Heart left ventricle (tissue), 16 donors: ENCODE data around the gene PAM16. TPM values are rescaled to one million over a fixed set of nuclear protein-coding genes. Genes with fewer than 3 reads are reported as not detected.

Experiments
- ATAC-seq, 4 donors: fragments of 200-7000 bp; cut with Tn5 transposase; one replicate each; pipeline ENCODE4 v1.9.1; 2020 to 2022; ENCODE audit warnings: moderate library complexity in 4 of 4, mild to moderate bottlenecking in 3 of 4, moderate number of reproducible peaks in 1 of 4
- DNase-seq, 5 donors: peaks; one replicate each; pipeline ENCODE4 v3.0.0-alpha.2; 2020
- H3K27ac ChIP-seq, 12 donors: fragments of 200-600 bp; sonication (generic) in 4 of 12; one replicate each; pipeline versions ENCODE4 v1.5.0 to v1.8.0; 2016 to 2022; ENCODE audit warnings: mild to moderate bottlenecking in 2 of 12
- H3K27me3 ChIP-seq, 9 donors: fragments of 200-600 bp; sonication (generic) in 2 of 9; one replicate each; pipeline versions ENCODE4 v1.5.1 to v1.8.0; 2016 to 2022; ENCODE audit warnings: mild to moderate bottlenecking in 3 of 9
- H3K36me3 ChIP-seq, 9 donors: fragments of 200-600 bp; sonication (generic) in 2 of 9; one replicate each; pipeline versions ENCODE4 v1.5.0 to v1.8.0; 2018 to 2022; ENCODE audit warnings: mild to moderate bottlenecking in 2 of 9
- H3K4me1 ChIP-seq, 12 donors: fragments of 200-600 bp; sonication (generic) in 4 of 12; one replicate each; pipeline versions ENCODE4 v1.5.0 to v1.8.0; 2016 to 2022; ENCODE audit warnings: mild to moderate bottlenecking in 3 of 12
- H3K4me3 ChIP-seq, 12 donors: fragments of 200-600 bp; sonication (generic) in 4 of 12; one replicate each; pipeline versions ENCODE4 v1.5.0 to v1.8.0; 2017 to 2022; ENCODE audit warnings: mild to moderate bottlenecking in 9 of 12, moderate library complexity in 4 of 12
- H3K9me3 ChIP-seq, 12 donors: fragments of 200-600 bp; sonication (generic) in 4 of 12; one replicate each; pipeline versions ENCODE4 v1.5.0 to v1.8.0; 2016 to 2022; ENCODE audit warnings: mild to moderate bottlenecking in 1 of 12
- POLR2A ChIP-seq, 2 donors: fragments of 450-650 bp; IDR thresholded peaks; one replicate each; pipeline ENCODE4 v1.6.1; 2017; ENCODE audit warnings: antibody characterized with exemption in 2 of 2, mild to moderate bottlenecking in 2 of 2, moderate library complexity in 2 of 2
- WGBS, 4 donors: extraction: QIAGEN DNeasy Blood & Tissue Kit in 2 of 4; methylation state at CpG; one replicate each; pipeline versions ENCODE4 v1.1.5 to v1.1.7; 2013 to 2018; 5-methylcytosine and 5-hydroxymethylcytosine counted together
- intact Hi-C, 10 donors: fragments of 100-400 bp; cut with DNase I; formaldehyde crosslinking; loops; one replicate each; pipeline versions ENCODE4 v1.11.1 to v1.14.2; 2022
- polyA plus RNA-seq, 2 donors: library from polyadenylated mRNA; stranded (reverse); fragments of 200-250 nt; gene quantifications; one replicate each; pipeline ENCODE4 v1.2.3, GENCODE V29; 2013
- total RNA-seq, 9 donors: library from RNA; depleted of rRNA in 2 of 9; stranded (reverse); fragments of >200 nt in 2 of 9; fragmentation: NEBNext Ultra II Directional in 3 of 9; extraction: Animal tissue kit (Norgen Biotek cat#: 25700) in 3 of 9; gene quantifications; one replicate each; pipeline versions ENCODE4 v1.1.0 to v1.2.4, GENCODE V29; 2016 to 2023
- TF ChIP-seq, protein P1 (sequence below), 12 donors: fragments of 200-600 bp; sonication (generic) in 4 of 12; IDR thresholded peaks; one replicate each; pipeline versions ENCODE4 v1.5.0 to v1.8.0; 2018 to 2022; ENCODE audit warnings: antibody characterized with exemption in 12 of 12, mild to moderate bottlenecking in 5 of 12
- donor health status: ischemic (EF 13 %, LVEDD 7.1; RV severe dilation, severe dysfunction).
- donor health status: healthy with polysubstance abuse.
- donor health status: DM: no; HTN: yes; CAD: no.
- donor health status: DM: no; HTN: no; CAD: no.
- donor health status: ischemic (EF 25% LVEDD 6.9; RV normal size, moderate dysfunction).
- donor health status: ischemic (EF 25% LVEDD 5.7; RV mildly dilated, moderate dysfunction).
- donor health status: healthy.
- donor health status: DM: yes; HTN: yes; CAD: no.
- donor health status: ischemic (EF 35%, LVEDD 5.7; RV mildly dilated, moderate dysfunction).
- donor health status: nonischemic (EF 11% LVEDD 7.7; RV severe dilation, severe dysfunction).
- donor health status: DM: yes; HTN: yes; CAD: no.
- donor health status: PGD.
- donor health status: ischemic (EF 29% LVEDD 5.4; RV normal size, mild dysfunction).
- donor health status: nonischemic (EF 23%, LVEDD 6.1; RV moderate dilation, normal function).

The PAM16 gene
- total and polyA plus RNA-seq, 11 donors, result 32.7 to 210 (median 65.0) TPM

DNA sequence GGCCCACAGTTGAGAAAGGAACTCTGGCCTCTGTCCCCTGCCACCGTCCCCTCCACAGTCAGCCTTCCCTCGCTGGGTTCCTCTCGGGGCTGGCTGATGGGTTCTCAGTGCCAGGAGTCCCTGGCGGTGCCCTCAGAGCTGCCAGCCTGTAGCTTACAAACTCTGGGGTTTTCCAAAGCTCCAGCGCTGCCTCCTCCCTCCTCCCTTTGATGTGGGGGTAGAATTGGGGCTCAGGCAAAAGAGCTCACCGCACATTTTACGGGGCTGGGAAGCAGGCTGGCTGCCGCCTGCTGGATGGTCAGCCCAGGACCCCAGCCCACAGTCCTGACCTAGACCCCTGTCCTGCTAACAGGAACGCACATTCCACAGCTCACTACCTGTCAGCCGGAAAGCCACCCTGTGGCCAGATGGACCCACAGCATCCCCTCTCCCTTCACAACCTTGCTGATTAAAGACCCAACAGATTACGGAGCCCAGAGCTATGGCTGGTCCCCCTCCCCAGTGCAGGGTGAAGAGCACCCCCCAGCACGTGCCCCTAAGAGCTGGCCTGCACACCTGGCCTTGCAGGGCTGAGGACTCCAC is 26.5 kb upstream of the PAM16 start:
- intact Hi-C loops, result no loop called here
- 59 to 82% (median 77%) methylated on average over 12 of the region's 12 CpGs for WGBS, 4 donors
- ATAC-seq, result no peak
- Histone ChIP-seq H3K4me1 (peaks cover 5 to 70% (median 56%) of the 10 kb centered on the region in 12 donors), H3K4me3 (no peak overlapping the region), H3K27me3 (no peaks in the 10 kb centered on the region), H3K27ac (peak overlapping the region in 8 of 12 donors; percentile 16 to 89 (median 79)), H3K36me3 (peaks cover 0 to 29% (median 14%) of the 10 kb centered on the region in 9 donors), H3K9me3 (no peaks in the 10 kb centered on the region)
- TF ChIP-seq, protein P1, sequence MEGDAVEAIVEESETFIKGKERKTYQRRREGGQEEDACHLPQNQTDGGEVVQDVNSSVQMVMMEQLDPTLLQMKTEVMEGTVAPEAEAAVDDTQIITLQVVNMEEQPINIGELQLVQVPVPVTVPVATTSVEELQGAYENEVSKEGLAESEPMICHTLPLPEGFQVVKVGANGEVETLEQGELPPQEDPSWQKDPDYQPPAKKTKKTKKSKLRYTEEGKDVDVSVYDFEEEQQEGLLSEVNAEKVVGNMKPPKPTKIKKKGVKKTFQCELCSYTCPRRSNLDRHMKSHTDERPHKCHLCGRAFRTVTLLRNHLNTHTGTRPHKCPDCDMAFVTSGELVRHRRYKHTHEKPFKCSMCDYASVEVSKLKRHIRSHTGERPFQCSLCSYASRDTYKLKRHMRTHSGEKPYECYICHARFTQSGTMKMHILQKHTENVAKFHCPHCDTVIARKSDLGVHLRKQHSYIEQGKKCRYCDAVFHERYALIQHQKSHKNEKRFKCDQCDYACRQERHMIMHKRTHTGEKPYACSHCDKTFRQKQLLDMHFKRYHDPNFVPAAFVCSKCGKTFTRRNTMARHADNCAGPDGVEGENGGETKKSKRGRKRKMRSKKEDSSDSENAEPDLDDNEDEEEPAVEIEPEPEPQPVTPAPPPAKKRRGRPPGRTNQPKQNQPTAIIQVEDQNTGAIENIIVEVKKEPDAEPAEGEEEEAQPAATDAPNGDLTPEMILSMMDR (IDR thresholded peaks at IDR 0.05), result no peak
- DNase-seq, result peak in 1 of 5 donors; percentile 36

DNA sequence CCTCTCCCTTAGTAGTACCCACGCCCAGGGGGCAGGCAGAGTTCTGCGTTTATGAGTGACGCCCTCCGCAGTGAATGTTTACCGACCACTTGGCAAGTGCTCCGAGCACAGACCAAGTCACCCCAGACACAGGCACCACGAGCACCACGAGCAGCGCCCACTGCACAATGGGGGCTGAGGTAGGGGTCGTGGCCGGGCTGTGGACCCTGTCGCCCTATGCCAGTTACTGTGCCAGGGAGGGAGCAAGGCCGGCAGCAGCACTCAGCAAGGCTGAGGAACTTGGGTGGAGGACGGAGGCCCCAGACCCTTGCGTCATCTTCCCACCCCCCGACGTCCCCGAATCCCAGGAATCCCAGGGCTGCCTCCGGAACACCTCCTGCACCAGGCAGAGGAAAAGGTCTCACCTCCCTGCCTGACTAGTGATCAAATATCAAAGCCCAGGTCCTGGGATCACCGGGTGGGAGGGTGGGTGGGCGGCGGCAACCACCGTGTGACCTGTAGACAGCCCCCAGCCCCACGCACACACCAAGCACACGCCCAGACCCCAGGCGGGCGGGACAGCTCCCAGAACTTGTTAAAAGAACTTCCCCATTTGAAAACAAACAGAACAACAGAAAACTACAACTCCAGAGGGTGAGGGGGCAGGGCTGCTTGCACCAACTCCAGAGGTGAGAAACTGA is 25.9 kb upstream of the PAM16 start:
- no peak for TF ChIP-seq POLR2A (IDR thresholded peaks at IDR 0.05)
- TF ChIP-seq, protein P1 (IDR thresholded peaks at IDR 0.05), result no peak
- H3K27ac ChIP-seq, result peak overlapping the region in 11 of 12 donors; percentile 31 to 89 (median 80)
- peak in 1 of 5 donors; percentile 48 for DNase-seq
- H3K4me1 ChIP-seq, result peaks cover 5 to 76% (median 60%) of the 10 kb centered on the region in 12 donors
- peak overlapping the region in 5 of 12 donors; percentile 3 to 86 (median 28) for H3K4me3 ChIP-seq
- 72 to 83% (median 81%) methylated on average over 20 to 27 of the region's 27 CpGs for WGBS, 4 donors
- H3K9me3 ChIP-seq, result no peaks in the 10 kb centered on the region
- intact Hi-C loops, result no loop called here
- H3K27me3 ChIP-seq, result no peaks in the 10 kb centered on the region
- peaks cover 0 to 22% (median 8%) of the 10 kb centered on the region in 9 donors for H3K36me3 ChIP-seq
- ATAC-seq, result no peak

DNA sequence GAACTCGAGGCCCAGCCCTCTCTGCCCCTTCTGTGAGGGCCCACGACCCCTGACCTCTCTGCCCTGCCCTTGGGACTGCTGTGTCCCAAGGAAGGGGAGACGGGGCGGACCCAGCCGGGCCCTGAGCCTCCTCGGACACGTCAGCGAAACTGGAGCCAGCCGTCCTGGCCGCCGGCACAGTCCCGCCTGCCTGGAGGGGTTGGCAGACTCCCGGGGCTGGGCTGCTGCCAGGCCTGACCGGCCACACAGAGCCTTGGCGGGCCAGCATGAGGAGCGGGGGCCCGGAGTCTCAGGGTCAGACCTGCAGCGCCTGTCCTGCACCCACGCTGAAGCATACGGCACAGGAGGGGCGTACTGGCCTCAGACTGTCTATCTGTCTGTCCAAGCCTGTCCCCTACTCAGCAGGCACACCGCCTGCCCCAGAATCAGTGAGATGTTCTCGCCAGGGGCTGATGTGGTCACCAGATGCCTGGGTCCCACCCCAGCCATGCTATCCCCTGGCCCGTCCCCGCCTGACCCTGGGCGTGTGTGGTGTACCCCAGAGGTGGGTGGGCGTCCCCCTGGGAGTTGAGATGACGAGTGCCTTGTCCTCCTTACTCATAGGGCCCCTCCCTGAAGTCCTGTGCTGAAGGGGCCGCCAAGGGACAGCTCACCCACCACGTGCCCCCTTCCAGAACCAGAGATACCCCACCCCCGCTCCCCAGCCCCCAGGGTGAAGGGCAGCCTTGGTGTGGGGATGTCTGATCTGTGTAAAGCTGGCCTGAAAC is 25.2 kb upstream of the PAM16 start:
- H3K9me3 ChIP-seq, result no peaks in the 10 kb centered on the region
- peak; percentile 72 to 82 (median 76) for ATAC-seq
- peak overlapping the region; percentile 31 to 89 (median 79) for H3K27ac ChIP-seq
- DNase-seq, result peak; percentile 89 to 95 (median 93)
- peaks cover 5 to 82% (median 63%) of the 10 kb centered on the region in 12 donors for H3K4me1 ChIP-seq
- no peak for TF ChIP-seq POLR2A (IDR thresholded peaks at IDR 0.05)
- TF ChIP-seq, protein P1 (IDR thresholded peaks at IDR 0.05), result no peak
- peak overlapping the region in 8 of 12 donors; percentile 3 to 86 (median 24) for H3K4me3 ChIP-seq
- intact Hi-C loops, result no loop called here
- peaks cover 0 to 15% (median 3%) of the 10 kb centered on the region in 9 donors for H3K36me3 ChIP-seq
- WGBS, 4 donors, result 42 to 74% (median 48%) methylated on average over 4 to 31 of the region's 31 CpGs
- no peaks in the 10 kb centered on the region for H3K27me3 ChIP-seq

DNA sequence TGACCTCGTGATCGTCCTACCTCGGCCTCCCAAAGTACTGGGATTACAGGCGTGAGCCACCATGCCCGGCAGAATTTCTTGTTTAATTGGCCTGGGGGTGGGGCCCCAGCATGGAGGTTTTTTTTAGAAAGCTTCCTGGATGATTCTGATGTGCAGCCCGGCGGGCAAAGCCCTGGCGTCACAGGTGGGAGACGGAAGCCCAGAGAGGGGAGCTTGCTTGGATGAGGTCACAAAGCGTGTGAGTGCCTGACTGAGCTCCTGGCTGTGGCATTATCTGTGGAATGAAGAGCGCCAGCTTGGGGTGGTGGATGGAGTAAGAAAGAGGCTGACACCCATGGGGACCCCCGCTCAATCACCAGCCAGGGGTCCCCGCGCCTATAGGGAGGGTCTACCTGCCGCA is 24.6 kb upstream of the PAM16 start:
- peak overlapping the region; percentile 31 to 89 (median 79) for H3K27ac ChIP-seq
- H3K4me3 ChIP-seq, result peak overlapping the region in 7 of 12 donors; percentile 16 to 86 (median 34)
- intact Hi-C loops, result no loop called here
- H3K9me3 ChIP-seq, result no peaks in the 10 kb centered on the region
- no peak for TF ChIP-seq POLR2A (IDR thresholded peaks at IDR 0.05)
- TF ChIP-seq, protein P1 (IDR thresholded peaks at IDR 0.05), result no peak
- peak in 1 of 5 donors; percentile 34 for DNase-seq
- peaks cover 5 to 88% (median 67%) of the 10 kb centered on the region in 12 donors for H3K4me1 ChIP-seq
- peaks cover 0 to 9% (median 0%) of the 10 kb centered on the region in 9 donors for H3K36me3 ChIP-seq
- 73 to 82% (median 81%) methylated on average over 13 to 15 of the region's 15 CpGs for WGBS, 4 donors
- H3K27me3 ChIP-seq, result no peaks in the 10 kb centered on the region
- no peak for ATAC-seq
